ENCODE results near the gene PRR7. TPM values are rescaled to one million over a fixed set of nuclear protein-coding genes. Genes with fewer than 3 reads are reported as not detected.
A peak's percentile ranks its signal among the peaks of the same experiment; 100 is the strongest.

Gene PRR7
- total RNA-seq, 1 donor from 2014 or later = 1.7 TPM

GRCh38 chr5:177469750-177470525 lies 23.3 kb downstream of the PRR7 start:
- no peak overlapping the region for H3K4me3 ChIP-seq
- intact Hi-C loops (cut with DNase I) = no loop called here
- no peak for ATAC-seq
- peaks cover 29% of the 10 kb centered on the region for H3K36me3 ChIP-seq
- no peaks in the 10 kb centered on the region for H3K9me3 ChIP-seq
- H3K27ac ChIP-seq = no peak overlapping the region
- H3K27me3 ChIP-seq (ENCODE audit: low read depth) = peaks cover 11% of the 10 kb centered on the region
- no peak for TF ChIP-seq CTCF (IDR thresholded peaks at IDR 0.05)
- H3K4me1 ChIP-seq = peaks cover 15% of the 10 kb centered on the region
- no peak for DNase-seq

GRCh38 chr5:177470759-177471536 lies 24.3 kb downstream of the PRR7 start:
- H3K4me3 ChIP-seq = no peak overlapping the region
- H3K36me3 ChIP-seq = peaks cover 22% of the 10 kb centered on the region
- H3K27me3 ChIP-seq (ENCODE audit: low read depth) = peaks cover 11% of the 10 kb centered on the region
- intact Hi-C loops (cut with DNase I) = no loop called here
- no peak overlapping the region for H3K27ac ChIP-seq
- DNase-seq (no peak), ATAC-seq (no peak)
- no peaks in the 10 kb centered on the region for H3K9me3 ChIP-seq
- peaks cover 15% of the 10 kb centered on the region for H3K4me1 ChIP-seq
- no peak for TF ChIP-seq CTCF (IDR thresholded peaks at IDR 0.05)

GRCh38 chr5:177471610-177472356 lies 25.2 kb downstream of the PRR7 start:
- no peak for DNase-seq
- TF ChIP-seq CTCF (IDR thresholded peaks at IDR 0.05) = no peak

GRCh38 chr5:177472460-177473442 lies 26.1 kb downstream of the PRR7 start:
- Histone ChIP-seq H3K27me3 (ENCODE audit: low read depth) (peaks cover 11% of the 10 kb centered on the region), H3K36me3 (peaks cover 5% of the 10 kb centered on the region), H3K4me3 (peak overlapping the region; percentile 69), H3K9me3 (no peaks in the 10 kb centered on the region), H3K4me1 (peaks cover 15% of the 10 kb centered on the region), H3K27ac (peak overlapping the region; percentile 69)
- TF ChIP-seq CTCF (IDR thresholded peaks at IDR 0.05) = no peak
- DNase-seq (no peak), ATAC-seq (peak; percentile 48 to 64)
- intact Hi-C loops (cut with DNase I) = no loop called here

More at GRCh38 chr5:177471610-177472356, 25.2 kb downstream of the PRR7 start:
- H3K4me3 ChIP-seq = peak overlapping the region; percentile 69
- no peak overlapping the region for H3K27ac ChIP-seq
- intact Hi-C loops (cut with DNase I) = no loop called here
- peaks cover 15% of the 10 kb centered on the region for H3K4me1 ChIP-seq
- H3K9me3 ChIP-seq = no peaks in the 10 kb centered on the region
- H3K27me3 ChIP-seq (ENCODE audit: low read depth) = peaks cover 11% of the 10 kb centered on the region
- H3K36me3 ChIP-seq = peaks cover 14% of the 10 kb centered on the region
- ATAC-seq = no peak

All from lower lobe of right lung (tissue), 2 donors.